HG02798 (cell line): Measurements from ENCODE around the gene SEPTIN8.
A peak's percentile ranks its signal among the peaks of the same experiment; 100 is the strongest.

ENCODE experiments used
- ATAC-seq: cut with Tn5 transposase; IDR thresholded peaks from one replicate; pipeline ENCODE4 v1.9.1; 2021; ENCODE audit warnings: mild to moderate bottlenecking; ENCODE audit not compliant: unreplicated experiment, poor library complexity

SEPTIN8 gene

GRCh38 chr5:132785864-132786263 lies 8.8 kb upstream of the SEPTIN8 start:
- ATAC-seq = no peak

GRCh38 chr5:132785365-132785764 lies 8.3 kb upstream of the SEPTIN8 start:
- ATAC-seq = no peak

- no peak for ATAC-seq
These were observed 5.1 kb upstream of the SEPTIN8 start for GRCh38 chr5:132782101-132782500.

DNA sequence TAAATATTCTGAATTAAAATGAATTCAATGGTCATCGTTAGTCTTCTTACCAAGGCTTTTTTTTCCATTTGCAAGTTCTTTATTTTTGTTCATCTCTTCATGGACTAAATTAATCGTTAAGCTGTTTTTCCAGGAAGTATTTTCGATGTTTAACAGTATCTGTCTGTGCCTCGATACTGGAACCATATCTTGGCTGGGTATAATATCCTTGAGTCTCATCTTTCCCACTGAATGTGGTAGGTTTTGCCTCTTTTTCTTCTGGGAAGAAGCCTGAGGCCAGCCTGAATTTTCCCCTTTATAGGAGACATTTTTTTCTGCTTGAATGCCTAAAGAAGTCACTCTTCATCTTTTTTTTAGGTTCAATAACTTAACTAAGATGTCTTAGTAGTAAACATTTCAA lies 4.0 kb upstream of the SEPTIN8 start:
- ATAC-seq = no peak

- no peak for ATAC-seq
These were observed 3.5 kb upstream of the SEPTIN8 start for GRCh38 chr5:132780577-132780976.

DNA sequence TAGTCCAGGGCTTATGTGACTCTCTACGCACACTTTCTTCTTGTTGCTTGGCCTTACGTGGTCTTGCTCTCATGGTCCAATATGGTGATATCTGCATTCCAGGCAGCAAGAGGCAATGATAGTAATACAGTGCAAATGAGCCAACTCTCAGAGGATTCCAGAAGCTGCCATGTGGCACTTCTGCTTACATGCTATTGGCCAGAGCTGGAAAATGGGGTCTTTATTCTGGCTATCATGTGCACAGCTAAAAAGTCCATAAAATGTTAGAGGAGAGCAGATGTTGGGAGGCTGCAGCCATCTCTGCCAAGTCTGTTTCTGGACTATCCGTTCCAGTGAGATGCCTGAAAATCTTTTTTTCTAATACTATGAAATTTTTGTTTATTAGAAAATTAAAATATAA lies 2.9 kb upstream of the SEPTIN8 start:
- ATAC-seq = no peak

GRCh38 chr5:132778856-132779255 lies 1.8 kb upstream of the SEPTIN8 start:
- no peak for ATAC-seq

GRCh38 chr5:132778129-132778528 lies 1.1 kb upstream of the SEPTIN8 start:
- ATAC-seq = no peak

- ATAC-seq = no peak
These were observed 166 bp downstream of the SEPTIN8 start for GRCh38 chr5:132776938-132777208.

DNA sequence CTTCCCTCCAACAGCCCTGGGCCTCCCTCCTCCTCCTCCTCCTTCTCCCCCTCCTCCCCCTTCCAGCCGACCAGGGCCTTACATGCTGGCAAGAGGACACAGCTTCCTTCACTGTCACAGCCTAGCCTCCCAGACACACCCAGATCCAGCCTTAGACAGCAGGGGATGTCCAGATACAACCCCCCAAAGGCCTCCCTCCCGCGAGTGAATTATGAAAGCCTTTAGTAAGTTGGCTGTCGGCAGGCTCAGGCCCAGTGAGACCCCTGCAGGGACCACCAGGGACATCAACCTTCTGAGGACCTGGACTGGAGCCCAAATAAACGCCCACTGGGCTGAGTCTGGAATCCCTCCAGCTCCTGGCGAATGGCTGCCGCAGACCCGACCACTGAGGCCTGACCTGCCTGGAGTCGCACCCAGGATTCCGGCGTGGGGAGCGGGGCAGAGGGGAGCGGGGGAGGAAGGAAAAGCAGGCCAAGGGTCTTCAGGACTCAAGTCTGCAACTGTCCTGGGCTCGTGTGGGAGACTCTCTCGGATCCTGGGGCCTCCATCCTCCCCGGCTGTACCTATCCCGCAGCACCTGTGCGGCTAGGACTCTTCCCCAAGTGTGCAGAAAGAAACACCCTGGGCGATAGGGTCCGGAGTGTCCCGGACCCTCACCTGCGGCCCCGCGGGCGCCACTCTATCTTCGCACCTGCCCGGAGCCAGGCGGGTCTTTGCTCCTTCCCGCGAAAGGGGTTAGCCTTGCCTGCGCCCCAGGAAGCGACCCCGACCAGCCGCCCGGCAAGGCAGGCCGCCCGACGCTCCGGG lies 705 bp downstream of the SEPTIN8 start:
- ATAC-seq = peak; percentile 11

- no peak for ATAC-seq
These were observed 1.5 kb downstream of the SEPTIN8 start for GRCh38 chr5:132775476-132775961.

DNA sequence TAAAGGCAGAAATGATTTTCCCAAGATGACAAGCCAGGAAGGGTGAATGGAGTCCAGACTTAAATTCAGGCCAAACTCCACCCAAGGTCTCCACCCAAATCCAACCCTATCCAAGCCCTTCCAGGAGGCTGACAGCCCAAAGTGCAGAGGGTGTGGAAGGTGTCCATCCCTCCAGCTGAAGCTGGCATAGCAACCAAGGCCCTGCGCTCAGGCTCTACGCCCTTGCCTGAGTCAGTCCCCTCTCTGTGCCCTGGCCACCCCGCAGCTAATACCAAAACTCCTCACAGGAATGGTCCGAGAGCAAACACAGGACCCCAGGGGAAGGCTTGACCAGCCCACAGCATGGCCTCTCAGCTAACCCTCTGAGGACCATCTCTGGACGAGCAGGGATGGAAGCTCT lies 2.1 kb downstream of the SEPTIN8 start:
- ATAC-seq = no peak

GRCh38 chr5:132774406-132774805 lies 2.6 kb downstream of the SEPTIN8 start:
- ATAC-seq = no peak

- ATAC-seq = no peak
These were observed 3.3 kb downstream of the SEPTIN8 start for GRCh38 chr5:132773601-132774355.

DNA sequence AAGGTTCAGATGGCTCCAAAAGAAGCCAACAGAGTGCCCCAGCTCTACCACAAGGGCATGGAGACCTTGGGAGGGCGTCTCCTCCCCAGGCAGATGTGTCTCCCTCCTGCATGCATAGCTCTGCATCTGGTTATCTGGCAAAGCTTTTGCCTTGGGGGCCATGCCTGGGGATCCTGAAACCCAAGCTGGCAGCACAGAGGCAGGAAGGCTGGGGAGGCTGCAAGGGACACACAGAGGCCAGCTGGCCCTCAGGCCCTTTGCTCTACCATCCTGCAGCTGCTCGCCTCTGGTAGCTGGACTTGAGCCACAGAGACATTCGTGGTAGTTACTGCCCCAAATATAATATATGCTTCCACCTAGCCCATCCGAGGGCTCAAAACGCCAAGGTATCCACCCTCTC lies 3.9 kb downstream of the SEPTIN8 start:
- ATAC-seq = no peak

GRCh38 chr5:132772291-132773070 lies 4.6 kb downstream of the SEPTIN8 start:
- no peak for ATAC-seq

DNA sequence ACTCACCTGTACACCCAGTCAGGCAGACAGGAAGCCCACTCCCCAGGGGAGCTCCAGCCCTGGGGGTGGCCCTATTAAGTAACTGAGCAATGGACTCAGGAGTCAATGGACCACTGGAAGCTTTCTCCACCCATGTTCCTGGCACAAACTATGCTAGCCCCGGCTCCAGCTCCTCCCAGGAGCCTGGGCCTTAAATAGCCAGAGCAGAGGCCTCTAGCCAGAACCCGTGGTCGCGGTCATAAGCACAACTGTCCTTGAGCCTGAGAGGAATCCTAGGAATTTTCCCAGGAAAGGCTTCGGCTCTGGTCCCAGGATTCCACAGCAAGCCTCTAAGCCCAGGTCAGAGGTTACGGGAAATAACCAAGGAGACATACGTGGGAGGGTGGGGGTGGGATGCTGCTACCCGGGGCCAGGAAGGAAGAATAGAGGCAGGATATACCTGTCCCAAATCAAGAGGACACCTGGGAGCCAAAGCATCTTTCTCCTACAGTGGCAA lies 5.5 kb downstream of the SEPTIN8 start:
- no peak for ATAC-seq

DNA sequence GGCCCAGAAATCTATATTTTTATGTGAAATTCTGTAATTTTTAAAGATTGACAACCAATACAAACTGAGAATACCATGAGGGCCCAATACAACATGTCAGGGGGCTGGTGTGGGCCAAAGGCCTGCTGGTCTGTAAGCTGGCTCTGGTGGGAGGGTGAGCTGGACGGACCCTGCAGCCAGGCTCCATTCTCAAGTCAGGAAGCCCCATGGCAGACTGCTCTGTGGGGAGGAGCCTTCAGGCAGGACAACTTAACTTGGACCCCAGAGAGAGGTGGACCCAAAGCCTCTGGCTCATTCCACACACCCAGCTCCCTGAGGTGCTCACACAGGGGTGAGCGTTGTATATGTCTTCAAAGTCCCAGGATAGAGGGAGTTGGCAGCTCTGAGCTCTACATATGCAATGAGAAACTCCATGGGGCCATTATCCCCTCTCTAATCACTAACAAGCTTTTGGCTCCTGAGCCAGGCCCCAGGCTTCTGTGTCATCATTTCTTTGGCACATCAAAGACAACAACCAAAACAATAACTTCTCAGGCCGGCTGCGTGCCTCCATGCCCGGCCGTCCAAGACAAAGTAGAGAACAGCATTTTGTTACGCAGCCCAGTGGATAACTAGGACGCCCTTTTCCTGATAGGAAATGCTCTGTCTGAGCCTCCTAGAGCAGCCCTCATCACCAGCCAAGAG lies 6.4 kb downstream of the SEPTIN8 start:
- ATAC-seq = no peak

DNA sequence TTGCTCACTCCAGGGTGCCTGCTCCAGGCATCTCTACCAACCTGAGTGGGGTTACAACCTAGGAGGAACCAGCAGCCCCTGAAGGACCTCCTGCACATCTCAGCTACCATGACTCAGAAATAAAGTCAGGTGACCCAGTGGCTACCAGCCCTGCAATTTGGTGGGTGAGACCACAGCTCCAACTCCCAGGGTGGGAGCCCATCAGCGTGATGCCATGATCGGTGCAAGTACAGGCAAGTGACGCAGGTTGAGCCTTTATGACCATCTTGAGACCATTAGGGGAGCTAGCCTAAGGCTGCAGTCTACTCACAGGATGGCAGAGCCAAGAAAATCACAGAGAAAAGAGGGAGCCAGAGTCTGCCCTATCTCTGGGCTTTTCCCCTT lies 8.6 kb downstream of the SEPTIN8 start:
- ATAC-seq = no peak

GRCh38 chr5:132767150-132767549 lies 9.9 kb downstream of the SEPTIN8 start:
- ATAC-seq = no peak

GRCh38 chr5:132766806-132767055 lies 10.3 kb downstream of the SEPTIN8 start:
- no peak for ATAC-seq
